GM19035 (cell line): ENCODE measurements around the gene ALPK3.

ENCODE experiments used
- ATAC-seq: cut with Tn5 transposase; IDR thresholded peaks from one replicate; pipeline ENCODE4 v1.9.1; 2021; ENCODE audit not compliant: unreplicated experiment

The ALPK3 gene

GRCh38 chr15:84797212-84797611, 19.9 kb upstream of the ALPK3 start:
- ATAC-seq = no peak

GRCh38 chr15:84797801-84798200, 19.4 kb upstream of the ALPK3 start:
- no peak for ATAC-seq

GRCh38 chr15:84798436-84798946, 18.7 kb upstream of the ALPK3 start:
- ATAC-seq = no peak

- no peak for ATAC-seq
These were observed 17.5 kb upstream of the ALPK3 start for GRCh38 chr15:84799511-84800187.

- ATAC-seq = no peak
These were observed 16.8 kb upstream of the ALPK3 start for GRCh38 chr15:84800365-84800806.

GRCh38 chr15:84804005-84804900, 12.9 kb upstream of the ALPK3 start:
- no peak for ATAC-seq

- ATAC-seq = no peak
These were observed 11.9 kb upstream of the ALPK3 start for GRCh38 chr15:84805221-84805620.

- no peak for ATAC-seq
These were observed 9.9 kb upstream of the ALPK3 start for GRCh38 chr15:84807228-84807627.

- no peak for ATAC-seq
These were observed 6.9 kb upstream of the ALPK3 start for GRCh38 chr15:84810073-84810840.

- ATAC-seq = no peak
These were observed 6.0 kb upstream of the ALPK3 start for GRCh38 chr15:84811151-84811550.

- ATAC-seq = no peak
These were observed 5.3 kb upstream of the ALPK3 start for GRCh38 chr15:84811828-84812227.

GRCh38 chr15:84812842-84813241, 4.3 kb upstream of the ALPK3 start:
- no peak for ATAC-seq

- no peak for ATAC-seq
These were observed 3.7 kb upstream of the ALPK3 start for GRCh38 chr15:84813435-84813834.

- ATAC-seq = no peak
These were observed 3.2 kb upstream of the ALPK3 start for GRCh38 chr15:84813931-84814330.

GRCh38 chr15:84814916-84815315, 2.2 kb upstream of the ALPK3 start:
- ATAC-seq = no peak

GRCh38 chr15:84817466-84818081, 418 bp downstream of the ALPK3 start:
- no peak for ATAC-seq

GRCh38 chr15:84818261-84819131, 1.3 kb downstream of the ALPK3 start:
- ATAC-seq = no peak

GRCh38 chr15:84819291-84819768, 2.2 kb downstream of the ALPK3 start:
- no peak for ATAC-seq

GRCh38 chr15:84819791-84820190, 2.6 kb downstream of the ALPK3 start:
- no peak for ATAC-seq
